DOHH2 (cell line): ENCODE results near the gene LRRN3.
A peak's percentile ranks its signal among the peaks of the same experiment; 100 is the strongest.

Experiments
- H3F3A ChIP-seq: fragments of 200-600 bp; sonication (generic), shearing (Covaris generic); 2 replicates; pipeline ENCODE4 v1.6.0; 2016; ENCODE audit warnings: antibody characterized with exemption, mild to moderate bottlenecking; ENCODE audit not compliant: control insufficient read depth, insufficient read depth
- H3K27ac ChIP-seq: fragments of 200-600 bp; sonication (generic); 2 replicates; pipeline ENCODE4 v1.5.1; 2014; ENCODE audit warnings: low read depth, mild to moderate bottlenecking, low read length, moderate library complexity
- H3K27me3 ChIP-seq: fragments of 200-600 bp; sonication (generic); 2 replicates; pipeline ENCODE4 v1.6.1; 2014; ENCODE audit warnings: mild to moderate bottlenecking, low read length, mixed read lengths; ENCODE audit not compliant: control insufficient read depth
- H3K36me3 ChIP-seq: fragments of 200-600 bp; sonication (generic); 2 replicates; pipeline ENCODE4 v1.6.1; 2014; ENCODE audit warnings: mild to moderate bottlenecking, low read length, moderate library complexity, mixed read lengths; ENCODE audit not compliant: control insufficient read depth
- H3K4me1 ChIP-seq: fragments of 200-600 bp; sonication (generic); 2 replicates; pipeline ENCODE4 v1.6.1; 2014; ENCODE audit warnings: mild to moderate bottlenecking, low read length, mixed read lengths; ENCODE audit not compliant: control insufficient read depth
- H3K4me2 ChIP-seq: fragments of 200-600 bp; sonication (generic); 2 replicates; pipeline ENCODE4 v1.6.0; 2014; ENCODE audit warnings: mild to moderate bottlenecking, low read length, moderate library complexity
- H3K4me3 ChIP-seq: fragments of 200-600 bp; sonication (generic); 2 replicates; pipeline ENCODE4 v1.5.1; 2014; ENCODE audit warnings: mild to moderate bottlenecking, low read length, mixed read lengths
- H3K79me2 ChIP-seq: fragments of 200-600 bp; sonication (generic); 2 replicates; pipeline ENCODE4 v1.6.1; 2014; ENCODE audit warnings: mild to moderate bottlenecking, low read length, mixed read lengths; ENCODE audit not compliant: control insufficient read depth
- H3K9me2 ChIP-seq: fragments of 200-600 bp; sonication (generic); replicated peaks from 2 replicates; pipeline ENCODE4 v1.6.1; 2014; ENCODE audit warnings: mild to moderate bottlenecking, low read length, mixed read lengths; ENCODE audit not compliant: control insufficient read depth
- H3K9me3 ChIP-seq: fragments of 200-600 bp; sonication (generic); 2 replicates; pipeline ENCODE4 v1.6.1; 2014; ENCODE audit warnings: antibody characterized with exemption, low read length, mixed read lengths; ENCODE audit not compliant: control insufficient read depth, insufficient read depth
- H4K20me1 ChIP-seq: fragments of 200-600 bp; sonication (generic); 2 replicates; pipeline ENCODE4 v1.6.0; 2014; ENCODE audit warnings: low read depth, mild to moderate bottlenecking, antibody characterized with exemption, low read length, moderate library complexity; ENCODE audit not compliant: control insufficient read depth, insufficient read depth
- CTCF ChIP-seq: fragments of 200-600 bp; sonication (generic); IDR thresholded peaks from one replicate; pipeline ENCODE4 v1.5.1; 2014; ENCODE audit warnings: antibody characterized with exemption, mild to moderate bottlenecking, low read depth, low read length; ENCODE audit not compliant: poor library complexity, severe bottlenecking
- EZH2phosphoT487 ChIP-seq: fragments of 200-600 bp; sonication (generic); IDR thresholded peaks from 2 replicates; pipeline ENCODE4 v1.6.1; 2017; ENCODE audit warnings: borderline replicate concordance, mild to moderate bottlenecking, antibody characterized with exemption, low read length, moderate library complexity, mixed read lengths

Gene LRRN3

GRCh38 chr7:111090846-111091245, at the start of gene LRRN3:
LRRN3 (plus strand) TSS chr7:111091127; CDS start chr7:111122773, 31,646 bp downstream.
- Histone ChIP-seq H3K4me3 (no peak within 1 kb of the TSS; the same call in 1 of the 2 replicates), H3K36me3 (no peaks in the 10 kb centered on the region)

GRCh38 chr7:111041577-111041976, 49.4 kb upstream of the LRRN3 start:
- H3K4me3 ChIP-seq = no peak overlapping the region
- no peaks in the 10 kb centered on the region for H4K20me1 ChIP-seq
- no peaks in the 10 kb centered on the region for H3K36me3 ChIP-seq
- TF ChIP-seq EZH2phosphoT487 = no peak
- no peak for TF ChIP-seq CTCF
- H3K79me2 ChIP-seq = no peaks in the 10 kb centered on the region
- H3K4me1 ChIP-seq = no peaks in the 10 kb centered on the region
- no peaks in the 10 kb centered on the region for H3F3A ChIP-seq
- H3K9me2 ChIP-seq = no peaks in the 10 kb centered on the region
- H3K27ac ChIP-seq = no peak overlapping the region
- H3K9me3 ChIP-seq = no peaks in the 10 kb centered on the region
- H3K4me2 ChIP-seq = no peak overlapping the region
- H3K27me3 ChIP-seq = no peaks in the 10 kb centered on the region

More at GRCh38 chr7:111090846-111091245, at the start of gene LRRN3:
- Histone ChIP-seq H3K4me1 (peaks cover 25% of the 10 kb centered on the region), H4K20me1 (no peaks in the 10 kb centered on the region), H3K9me2 (no peaks in the 10 kb centered on the region), H3K27ac (no peak within 1 kb of the TSS), H3K79me2 (no peaks in the 10 kb centered on the region), H3K4me2 (peak within 1 kb of the TSS; percentile 19), H3K27me3 (no peaks in the 10 kb centered on the region), H3K9me3 (no peaks in the 10 kb centered on the region), H3F3A (no peaks in the 10 kb centered on the region)
- TF ChIP-seq EZH2phosphoT487 (no peak), CTCF (no peak)

- H3K79me2 ChIP-seq = no peaks in the 10 kb centered on the region
- no peaks in the 10 kb centered on the region for H4K20me1 ChIP-seq
- no peak overlapping the region for H3K27ac ChIP-seq
- H3K9me2 ChIP-seq = no peaks in the 10 kb centered on the region
- no peaks in the 10 kb centered on the region for H3K36me3 ChIP-seq
- TF ChIP-seq EZH2phosphoT487 (no peak), CTCF (no peak)
- H3F3A ChIP-seq = no peaks in the 10 kb centered on the region
- no peaks in the 10 kb centered on the region for H3K4me1 ChIP-seq
- H3K4me3 ChIP-seq = no peak overlapping the region
- H3K9me3 ChIP-seq = no peaks in the 10 kb centered on the region
- no peaks in the 10 kb centered on the region for H3K27me3 ChIP-seq
- no peak overlapping the region for H3K4me2 ChIP-seq
Measured at GRCh38 chr7:111042842-111043241, 48.1 kb upstream of the LRRN3 start.
